ENCODE results near the gene ADO.

ADO gene

DNA sequence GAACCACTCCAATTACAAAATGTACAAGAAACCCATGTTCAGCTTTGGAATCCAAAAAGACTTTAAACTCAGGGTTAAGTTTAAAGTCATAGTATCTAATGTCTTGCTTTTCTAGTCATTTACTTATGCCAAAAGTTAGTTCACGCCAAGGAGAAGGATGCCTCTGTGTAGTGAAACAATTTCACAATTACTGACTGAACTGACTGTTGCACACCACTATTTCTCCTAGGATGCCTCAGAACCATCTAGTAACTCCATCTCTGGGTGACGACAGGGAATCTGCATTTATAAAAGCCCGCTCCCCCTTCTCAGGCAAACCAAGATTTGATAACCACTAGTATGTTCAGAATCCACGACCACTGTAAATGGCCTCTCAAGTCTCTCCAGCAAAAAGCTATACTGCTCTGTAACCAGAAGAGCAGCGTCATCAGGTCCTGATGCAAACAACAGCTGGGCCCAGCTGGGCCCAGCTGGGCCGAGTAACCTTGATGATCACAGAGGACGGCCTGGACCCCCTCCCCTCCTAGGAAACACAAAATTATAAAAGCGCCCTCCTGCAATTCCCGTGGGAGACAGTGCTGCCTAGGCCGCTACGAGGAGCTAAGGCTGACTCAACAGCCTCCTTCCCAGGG, 680 bp upstream of the ADO start:
- TF ChIP-seq SUZ12 (IDR thresholded peaks at IDR 0.05): no peak
- TF ChIP-seq ZNF384 (IDR thresholded peaks at IDR 0.05): no peak
- TF ChIP-seq TARDBP (IDR thresholded peaks at IDR 0.05): no peak
- no peak for TF ChIP-seq LEF1 (IDR thresholded peaks at IDR 0.05; ENCODE audit: borderline replicate concordance)
- TF ChIP-seq NFRKB (IDR thresholded peaks at IDR 0.05): no peak
- TF ChIP-seq FOXM1 (IDR thresholded peaks at IDR 0.05; ENCODE audit: borderline replicate concordance): no peak
- no peak for TF ChIP-seq CTBP1 (IDR thresholded peaks at IDR 0.05; ENCODE audit: borderline replicate concordance)
- TF ChIP-seq FOXK2 (IDR thresholded peaks at IDR 0.05): no peak
- TF ChIP-seq ELF4 (IDR thresholded peaks at IDR 0.05): no peak
- ChIA-PET CTCF (interaction anchor here (1.0 to 1.8 kb wide), 2 partner anchors 14 to 193 kb away, joined by 4 to 12 read pairs; no protein-coding TSS in a partner anchor), POLR2A (interaction anchor here (0.9 to 2.3 kb wide), 3 partner anchors 14 to 329 kb away, joined by 3 to 21 read pairs (median 3); partner anchors contain the start of genes EGR2 and NRBF2)
- no peak for DNase-seq (ENCODE audit: extremely low spot score)

DNA sequence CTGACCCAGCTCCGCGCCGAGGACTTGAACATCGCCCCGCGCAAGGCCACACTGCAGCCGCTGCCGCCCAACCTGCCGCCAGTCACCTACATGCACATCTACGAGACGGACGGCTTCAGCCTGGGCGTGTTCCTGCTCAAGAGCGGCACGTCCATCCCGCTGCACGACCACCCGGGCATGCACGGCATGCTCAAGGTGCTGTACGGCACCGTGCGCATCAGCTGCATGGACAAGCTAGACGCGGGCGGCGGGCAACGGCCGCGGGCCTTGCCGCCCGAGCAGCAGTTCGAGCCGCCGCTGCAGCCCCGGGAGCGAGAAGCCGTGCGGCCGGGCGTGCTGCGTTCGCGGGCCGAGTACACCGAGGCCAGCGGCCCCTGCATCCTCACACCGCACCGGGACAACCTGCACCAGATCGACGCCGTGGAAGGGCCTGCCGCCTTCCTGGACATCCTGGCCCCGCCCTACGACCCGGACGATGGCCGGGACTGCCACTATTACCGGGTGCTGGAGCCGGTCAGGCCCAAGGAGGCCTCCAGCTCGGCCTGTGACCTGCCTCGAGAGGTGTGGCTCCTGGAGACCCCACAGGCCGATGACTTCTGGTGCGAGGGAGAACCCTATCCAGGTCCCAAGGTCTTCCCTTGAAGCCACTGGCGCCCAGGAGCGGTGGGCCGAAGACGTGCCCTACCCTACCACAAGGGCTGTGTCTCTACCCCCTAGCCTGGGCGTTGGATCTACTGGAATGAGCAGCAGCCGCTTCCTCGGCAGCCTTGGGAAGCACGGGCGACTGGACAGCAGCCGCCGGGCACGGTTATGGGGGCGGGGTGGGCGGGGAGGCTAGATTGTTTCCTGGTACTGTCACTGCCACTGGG, 945 bp downstream of the ADO start:
- CTCF ChIA-PET: interaction anchor here (1.5 to 1.8 kb wide), 2 partner anchors 12 to 13 kb away, joined by 5 to 12 read pairs; no protein-coding TSS in a partner anchor
- POLR2A ChIA-PET: interaction anchor here (0.7 to 2.3 kb wide), 5 partner anchors 8 to 35 kb away, joined by 3 to 21 read pairs (median 3); partner anchors contain the start of gene EGR2
- DNase-seq (ENCODE audit: extremely low spot score): no peak
- TF ChIP-seq HDGF (IDR thresholded peaks at IDR 0.05; ENCODE audit: borderline replicate concordance): 0 out of 2 replicates have a peak, but pooled peaks have one; percentile 22
- no peak for TF ChIP-seq ZNF384 (IDR thresholded peaks at IDR 0.05)

DNA sequence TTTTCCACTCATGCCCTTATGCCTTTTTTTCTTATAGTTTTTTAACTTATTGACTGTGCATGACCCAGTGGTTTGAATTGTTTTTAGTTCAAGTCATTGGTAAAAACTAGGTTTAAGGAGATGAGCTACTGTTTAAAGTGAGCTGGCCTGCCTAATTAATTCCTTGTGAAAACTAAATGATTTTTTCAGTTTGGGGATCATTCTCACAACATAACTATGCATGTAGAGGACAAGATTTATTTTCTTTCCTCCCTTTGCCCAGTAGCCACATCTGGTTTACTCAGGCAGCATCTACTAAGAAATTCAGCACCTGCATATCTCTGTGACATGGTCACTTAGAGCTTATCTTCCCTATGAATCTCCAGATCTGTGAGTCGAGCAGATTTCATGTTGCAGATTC, 1.7 kb downstream of the ADO start:
- POLR2A ChIA-PET: interaction anchor here (0.9 to 1.2 kb wide), 4 partner anchors 7 to 12 kb away, joined by 3 to 5 read pairs (median 3); partner anchors contain the start of gene EGR2
- CTCF ChIA-PET: interaction anchor here (0.6 to 1.5 kb wide), 2 partner anchors 12 to 950 kb away, joined by 4 to 5 read pairs; no protein-coding TSS in a partner anchor
- TF ChIP-seq SP1 (IDR thresholded peaks at IDR 0.05) (no peak), ARNT (IDR thresholded peaks at IDR 0.05) (no peak), FOXK2 (IDR thresholded peaks at IDR 0.05) (no peak), FOXA1 (IDR thresholded peaks at IDR 0.05) (no peak), SUZ12 (IDR thresholded peaks at IDR 0.05) (no peak), FOXM1 (IDR thresholded peaks at IDR 0.05; ENCODE audit: borderline replicate concordance) (no peak), NFRKB (IDR thresholded peaks at IDR 0.05) (no peak), HDGF (IDR thresholded peaks at IDR 0.05; ENCODE audit: borderline replicate concordance) (no peak), ELF4 (IDR thresholded peaks at IDR 0.05) (no peak), CTBP1 (IDR thresholded peaks at IDR 0.05; ENCODE audit: borderline replicate concordance) (no peak), BHLHE40 (IDR thresholded peaks at IDR 0.05; ENCODE audit: borderline replicate concordance) (no peak), TARDBP (IDR thresholded peaks at IDR 0.05) (no peak), LEF1 (IDR thresholded peaks at IDR 0.05; ENCODE audit: borderline replicate concordance) (no peak), ZNF384 (IDR thresholded peaks at IDR 0.05) (no peak), L3MBTL2 (conservative IDR thresholded peaks at IDR 0.05) (no peak)
- TF ChIP-seq, protein P1, sequence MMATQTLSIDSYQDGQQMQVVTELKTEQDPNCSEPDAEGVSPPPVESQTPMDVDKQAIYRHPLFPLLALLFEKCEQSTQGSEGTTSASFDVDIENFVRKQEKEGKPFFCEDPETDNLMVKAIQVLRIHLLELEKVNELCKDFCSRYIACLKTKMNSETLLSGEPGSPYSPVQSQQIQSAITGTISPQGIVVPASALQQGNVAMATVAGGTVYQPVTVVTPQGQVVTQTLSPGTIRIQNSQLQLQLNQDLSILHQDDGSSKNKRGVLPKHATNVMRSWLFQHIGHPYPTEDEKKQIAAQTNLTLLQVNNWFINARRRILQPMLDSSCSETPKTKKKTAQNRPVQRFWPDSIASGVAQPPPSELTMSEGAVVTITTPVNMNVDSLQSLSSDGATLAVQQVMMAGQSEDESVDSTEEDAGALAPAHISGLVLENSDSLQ (IDR thresholded peaks at IDR 0.05): no peak
- no peak for DNase-seq (ENCODE audit: extremely low spot score)

DNA sequence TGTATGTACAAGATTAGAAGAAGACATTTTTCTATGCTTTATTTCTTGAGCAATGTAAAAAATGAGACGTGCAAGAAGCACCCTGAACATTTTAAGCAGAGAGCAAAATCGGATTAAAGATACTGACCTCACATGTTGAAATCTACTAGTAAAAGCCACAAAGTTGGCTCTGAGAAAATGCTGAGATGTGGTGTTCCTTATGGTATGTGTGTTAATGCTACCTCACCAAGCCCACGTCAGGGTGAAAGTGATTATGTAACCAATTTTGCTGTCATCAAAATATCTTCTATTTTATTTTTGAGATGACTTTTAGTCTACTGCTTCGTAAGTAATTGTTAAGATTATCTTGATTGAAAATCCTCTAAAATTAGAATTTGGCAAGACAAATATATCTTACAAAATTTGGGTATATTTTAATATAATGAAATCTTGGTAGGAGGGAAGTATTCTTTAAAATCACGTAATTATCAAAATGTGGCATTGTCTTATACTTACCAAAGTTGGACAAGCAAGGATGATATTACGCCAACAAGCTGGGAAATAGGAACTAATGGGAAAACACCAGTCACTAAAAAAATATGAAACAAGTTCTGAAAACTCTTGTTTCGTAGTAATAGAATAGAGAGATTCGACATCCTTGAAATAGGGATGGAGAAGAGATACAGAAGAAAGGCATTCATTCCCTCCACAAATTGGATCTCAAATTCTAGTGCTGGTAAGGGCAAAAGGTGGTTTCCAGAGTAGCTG, 5.8 kb downstream of the ADO start:
- CTCF ChIA-PET: no interaction called here
- DNase-seq (ENCODE audit: extremely low spot score): no peak
- POLR2A ChIA-PET: no interaction called here
- TF ChIP-seq FOXK2 (IDR thresholded peaks at IDR 0.05): no peak
- TF ChIP-seq ELF4 (IDR thresholded peaks at IDR 0.05): no peak
- no peak for TF ChIP-seq LEF1 (IDR thresholded peaks at IDR 0.05; ENCODE audit: borderline replicate concordance)
- TF ChIP-seq ZNF384 (IDR thresholded peaks at IDR 0.05): no peak
- no peak for TF ChIP-seq NFRKB (IDR thresholded peaks at IDR 0.05)
- no peak for TF ChIP-seq FOXA1 (IDR thresholded peaks at IDR 0.05)
- TF ChIP-seq L3MBTL2 (conservative IDR thresholded peaks at IDR 0.05): no peak
- no peak for TF ChIP-seq BHLHE40 (IDR thresholded peaks at IDR 0.05; ENCODE audit: borderline replicate concordance)
- no peak for TF ChIP-seq ARNT (IDR thresholded peaks at IDR 0.05)
- TF ChIP-seq, protein P1 (IDR thresholded peaks at IDR 0.05): no peak
- no peak for TF ChIP-seq FOXM1 (IDR thresholded peaks at IDR 0.05; ENCODE audit: borderline replicate concordance)

DNA sequence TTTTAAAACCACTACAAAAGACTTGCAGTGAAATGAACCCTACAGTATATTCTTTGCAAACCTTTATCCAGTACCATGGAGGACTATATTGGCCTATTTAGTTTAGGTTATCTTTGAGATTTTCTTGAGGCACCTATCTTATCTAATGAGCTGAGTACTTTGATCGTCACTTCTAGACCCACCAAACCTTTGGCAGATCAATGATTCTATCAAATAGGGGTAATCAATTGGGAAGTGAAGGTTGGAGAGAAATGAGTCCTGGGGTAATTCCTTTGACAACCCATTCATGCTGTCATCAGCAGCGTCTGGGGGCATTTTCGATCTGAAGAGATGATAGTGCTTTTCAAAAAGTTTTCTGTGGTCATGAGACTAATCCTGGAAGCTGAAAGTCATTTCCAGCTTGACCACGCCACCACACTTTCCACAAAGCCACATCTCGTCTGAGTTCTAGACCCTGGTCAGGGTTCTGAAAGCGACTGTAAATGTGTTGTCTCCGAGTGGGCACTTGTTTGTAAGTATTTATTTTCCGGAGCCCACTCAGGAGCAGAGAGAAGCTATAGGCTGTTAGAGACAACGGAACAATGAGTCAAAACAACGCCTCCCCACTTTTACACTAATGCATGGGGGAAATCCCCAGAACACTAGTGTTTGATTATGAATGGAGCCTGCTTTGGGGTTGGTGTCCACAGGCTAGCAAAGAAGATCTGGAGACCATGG, 6.8 kb downstream of the ADO start:
- ChIA-PET CTCF (interaction anchor here (0.6 kb wide), 2 partner anchors 40 to 108 kb away, joined by 3 to 4 read pairs; no protein-coding TSS in a partner anchor), POLR2A (no interaction called here)
- DNase-seq (ENCODE audit: extremely low spot score): no peak
- no peak for TF ChIP-seq BHLHE40 (IDR thresholded peaks at IDR 0.05; ENCODE audit: borderline replicate concordance)
- TF ChIP-seq SUZ12 (IDR thresholded peaks at IDR 0.05): no peak
- TF ChIP-seq ARNT (IDR thresholded peaks at IDR 0.05): no peak
- TF ChIP-seq FOXM1 (IDR thresholded peaks at IDR 0.05; ENCODE audit: borderline replicate concordance): no peak
- TF ChIP-seq NFRKB (IDR thresholded peaks at IDR 0.05): no peak
- TF ChIP-seq L3MBTL2 (conservative IDR thresholded peaks at IDR 0.05): no peak
- no peak for TF ChIP-seq SP1 (IDR thresholded peaks at IDR 0.05)
- TF ChIP-seq HDGF (IDR thresholded peaks at IDR 0.05; ENCODE audit: borderline replicate concordance): no peak

Data from HEK293T (cell line).